Colonic mucosa (tissue), 4 donors: ENCODE data around the gene RHOBTB1. TPM values are rescaled to one million over a fixed set of nuclear protein-coding genes. Genes with fewer than 3 reads are reported as not detected.

Source experiments
- DNase-seq: peaks from one replicate; pipeline ENCODE4 v3.0.0-alpha.2; 2020
- H3K27ac ChIP-seq: fragments of 200-600 bp; one replicate; pipeline ENCODE4 v1.8.0; 2021
- H3K27me3 ChIP-seq: fragments of 200-600 bp; one replicate; pipeline ENCODE4 v1.8.0; 2021
- H3K36me3 ChIP-seq: fragments of 200-600 bp; one replicate; pipeline ENCODE4 v1.8.0; 2021
- H3K4me1 ChIP-seq: fragments of 200-600 bp; one replicate; pipeline ENCODE4 v1.8.0; 2021; ENCODE audit warnings: mild to moderate bottlenecking
- H3K4me3 ChIP-seq: fragments of 200-600 bp; one replicate; pipeline ENCODE4 v1.8.0; 2021
- H3K9ac ChIP-seq, 2 donors: one replicate each; pipeline ENCODE4 v1.7.0; 2013; ENCODE audit warnings: control low read depth in 2 of 2, low read depth in 2 of 2, low read length in 2 of 2
- H3K9me3 ChIP-seq: fragments of 200-600 bp; one replicate; pipeline ENCODE4 v1.8.0; 2021
- CTCF ChIP-seq: fragments of 200-600 bp; IDR thresholded peaks from one replicate; pipeline ENCODE4 v1.8.0; 2022; ENCODE audit warnings: antibody characterized with exemption, mild to moderate bottlenecking
- intact Hi-C: fragments of 100-400 bp; cut with DNase I; formaldehyde crosslinking; loops from one replicate; pipeline ENCODE4 v1.14.1; 2022
- total RNA-seq, 2 donors: library from RNA; stranded (reverse); fragmentation: NEBNext Ultra II Directional in 1 of 2; extraction: Animal tissue kit (Norgen Biotek cat#: 25700) in 1 of 2; gene quantifications; one replicate each; pipeline ENCODE4 v1.2.1, GENCODE V29; 2021
- donor health status: healthy.
- donor health status: DM: no; HTN: no; CAD: no.
- donor health status: DM: no; HTN: no; CAD: no.

RHOBTB1 gene
- total RNA-seq, 2 donors from 2014 or later, result 2.5 to 4.9 TPM

GRCh38 chr10:60921633-60922032 is 22.4 kb downstream of the RHOBTB1 start:
- Histone ChIP-seq H3K27me3 (no peaks in the 10 kb centered on the region), H3K4me1 (no peaks in the 10 kb centered on the region), H3K4me3 (no peak overlapping the region), H3K9me3 (no peaks in the 10 kb centered on the region), H3K9ac (no peak overlapping the region), H3K27ac (no peak overlapping the region), H3K36me3 (no peaks in the 10 kb centered on the region)
- no peak for DNase-seq
- TF ChIP-seq CTCF, result no peak
- intact Hi-C loops, result no loop called here

- Histone ChIP-seq H3K27ac (no peak overlapping the region), H3K27me3 (no peaks in the 10 kb centered on the region), H3K9me3 (no peaks in the 10 kb centered on the region), H3K4me1 (no peaks in the 10 kb centered on the region), H3K36me3 (no peaks in the 10 kb centered on the region), H3K4me3 (no peak overlapping the region), H3K9ac (no peak overlapping the region)
- intact Hi-C loops, result no loop called here
- TF ChIP-seq CTCF, result no peak
- DNase-seq, result no peak
These were observed 23.5 kb downstream of the RHOBTB1 start for GRCh38 chr10:60920479-60920878.

- intact Hi-C loops, result no loop called here
These were observed 24.4 kb downstream of the RHOBTB1 start for GRCh38 chr10:60919551-60919950.

GRCh38 chr10:60917331-60918280 is 26.4 kb downstream of the RHOBTB1 start:
- no peak overlapping the region for H3K27ac ChIP-seq
- H3K4me3 ChIP-seq, result no peak overlapping the region
- H3K27me3 ChIP-seq, result no peaks in the 10 kb centered on the region
- TF ChIP-seq CTCF, result no peak
- no peaks in the 10 kb centered on the region for H3K36me3 ChIP-seq
- no peak overlapping the region for H3K9ac ChIP-seq
- no peak for DNase-seq
- H3K4me1 ChIP-seq, result no peaks in the 10 kb centered on the region
- intact Hi-C loops, result no loop called here
- H3K9me3 ChIP-seq, result no peaks in the 10 kb centered on the region

More at GRCh38 chr10:60919551-60919950, 24.4 kb downstream of the RHOBTB1 start:
- no peaks in the 10 kb centered on the region for H3K27me3 ChIP-seq
- no peak overlapping the region for H3K9ac ChIP-seq
- H3K36me3 ChIP-seq, result no peaks in the 10 kb centered on the region
- no peak overlapping the region for H3K4me3 ChIP-seq
- no peak for TF ChIP-seq CTCF
- H3K4me1 ChIP-seq, result no peaks in the 10 kb centered on the region
- H3K9me3 ChIP-seq, result no peaks in the 10 kb centered on the region
- no peak overlapping the region for H3K27ac ChIP-seq
- DNase-seq, result no peak

- Histone ChIP-seq H3K9me3 (no peaks in the 10 kb centered on the region), H3K4me3 (no peak overlapping the region), H3K27me3 (no peaks in the 10 kb centered on the region), H3K36me3 (no peaks in the 10 kb centered on the region), H3K9ac (no peak overlapping the region), H3K4me1 (no peaks in the 10 kb centered on the region), H3K27ac (no peak overlapping the region)
- intact Hi-C loops, result no loop called here
- DNase-seq, result no peak
- no peak for TF ChIP-seq CTCF
These were observed 28.0 kb downstream of the RHOBTB1 start for GRCh38 chr10:60916025-60916424.
